GM20000 (cell line): ENCODE measurements around the gene ATF2.

ENCODE experiments used
- DNase-seq: peaks from one replicate; pipeline ENCODE4 v3.0.0; 2012; ENCODE audit warnings: low spot score
- TF ChIP-seq, protein P1 (sequence below): IDR thresholded peaks from 2 replicates; pipeline ENCODE4 v1.5.1; 2012; ENCODE audit warnings: mild to moderate bottlenecking, control low read depth; ENCODE audit errors: extremely low read depth, missing control alignments

ATF2 gene

DNA sequence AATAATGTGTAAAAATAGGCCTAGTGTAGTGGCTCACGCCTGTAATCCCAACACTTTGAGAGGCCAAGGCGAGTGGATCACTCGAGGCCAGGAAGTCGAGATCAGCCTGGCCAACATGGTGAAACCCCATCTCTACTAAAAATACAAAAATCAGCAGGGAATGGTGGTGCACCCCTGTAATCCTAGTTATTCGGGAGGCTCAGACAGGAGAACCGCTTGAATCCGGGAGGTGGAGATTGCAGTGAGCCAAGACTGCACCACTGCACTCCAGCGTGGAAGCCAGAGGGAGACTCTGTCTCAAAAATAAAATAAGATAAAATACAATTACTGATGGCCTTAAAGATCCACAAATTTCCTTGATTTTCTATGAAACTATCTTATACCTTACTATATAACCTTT, 3.8 kb downstream of the ATF2 start:
- DNase-seq = no peak
- TF ChIP-seq, protein P1, sequence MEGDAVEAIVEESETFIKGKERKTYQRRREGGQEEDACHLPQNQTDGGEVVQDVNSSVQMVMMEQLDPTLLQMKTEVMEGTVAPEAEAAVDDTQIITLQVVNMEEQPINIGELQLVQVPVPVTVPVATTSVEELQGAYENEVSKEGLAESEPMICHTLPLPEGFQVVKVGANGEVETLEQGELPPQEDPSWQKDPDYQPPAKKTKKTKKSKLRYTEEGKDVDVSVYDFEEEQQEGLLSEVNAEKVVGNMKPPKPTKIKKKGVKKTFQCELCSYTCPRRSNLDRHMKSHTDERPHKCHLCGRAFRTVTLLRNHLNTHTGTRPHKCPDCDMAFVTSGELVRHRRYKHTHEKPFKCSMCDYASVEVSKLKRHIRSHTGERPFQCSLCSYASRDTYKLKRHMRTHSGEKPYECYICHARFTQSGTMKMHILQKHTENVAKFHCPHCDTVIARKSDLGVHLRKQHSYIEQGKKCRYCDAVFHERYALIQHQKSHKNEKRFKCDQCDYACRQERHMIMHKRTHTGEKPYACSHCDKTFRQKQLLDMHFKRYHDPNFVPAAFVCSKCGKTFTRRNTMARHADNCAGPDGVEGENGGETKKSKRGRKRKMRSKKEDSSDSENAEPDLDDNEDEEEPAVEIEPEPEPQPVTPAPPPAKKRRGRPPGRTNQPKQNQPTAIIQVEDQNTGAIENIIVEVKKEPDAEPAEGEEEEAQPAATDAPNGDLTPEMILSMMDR = no peak

DNA sequence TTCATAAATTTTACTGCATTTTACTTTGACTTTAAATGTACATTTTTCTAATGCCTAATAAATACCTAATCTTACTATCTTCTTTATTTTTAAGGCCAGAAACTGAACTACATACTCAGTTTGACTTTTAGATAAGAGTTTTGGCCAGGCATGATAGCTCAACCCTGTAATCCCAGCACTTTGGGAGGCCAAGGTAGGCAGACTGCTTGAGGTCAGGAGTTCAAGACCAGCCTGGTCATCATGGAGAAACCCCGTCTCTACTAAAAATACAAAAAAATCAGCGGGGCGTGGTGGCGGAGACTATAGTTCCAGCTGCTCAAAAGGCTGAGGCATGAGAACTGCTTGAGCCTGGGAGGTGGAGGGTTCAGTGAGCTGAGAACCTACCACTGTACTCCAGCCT, 9.1 kb downstream of the ATF2 start:
- TF ChIP-seq, protein P1 = no peak
- no peak for DNase-seq

DNA sequence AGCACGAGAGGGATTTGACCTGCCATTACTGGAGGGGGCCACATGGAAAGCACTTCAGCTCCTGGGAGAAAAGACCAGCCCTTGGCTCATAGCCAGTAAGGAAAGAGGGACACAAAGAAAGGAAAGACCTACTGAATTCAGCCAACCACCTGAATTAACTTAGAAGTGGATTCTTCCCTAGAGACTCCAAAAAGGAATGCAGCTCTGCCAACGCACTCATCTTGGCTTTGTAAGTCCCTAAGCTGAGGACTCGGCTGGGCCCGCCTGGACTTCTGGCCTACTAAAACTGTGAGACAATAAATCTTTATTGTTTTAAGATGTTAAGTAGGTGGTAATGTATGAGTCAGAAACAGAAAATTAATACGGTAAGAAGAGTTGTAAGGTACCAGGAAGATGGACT, 11.5 kb downstream of the ATF2 start:
- TF ChIP-seq, protein P1 = no peak
- DNase-seq = no peak

DNA sequence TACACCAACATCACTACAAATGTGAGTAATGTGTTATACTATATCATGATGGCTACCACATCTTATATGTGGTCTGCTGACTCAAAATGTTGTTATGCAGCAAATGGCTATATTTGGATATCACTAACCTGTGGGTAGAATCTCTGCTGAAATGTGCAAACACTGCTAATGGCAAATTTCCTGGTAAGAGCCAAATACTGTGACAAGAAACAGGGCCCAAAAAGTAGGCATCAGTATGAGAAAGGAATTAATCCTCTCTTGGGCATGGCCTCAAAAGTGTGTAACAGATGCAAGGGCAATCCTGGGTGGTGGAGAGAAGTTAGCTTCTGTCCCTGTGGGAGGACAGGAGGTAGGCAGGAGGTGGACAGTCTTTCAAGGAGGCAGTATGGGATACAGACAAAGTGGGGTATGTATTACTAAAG, 13.3 kb downstream of the ATF2 start:
- peak; percentile 22 for DNase-seq

DNA sequence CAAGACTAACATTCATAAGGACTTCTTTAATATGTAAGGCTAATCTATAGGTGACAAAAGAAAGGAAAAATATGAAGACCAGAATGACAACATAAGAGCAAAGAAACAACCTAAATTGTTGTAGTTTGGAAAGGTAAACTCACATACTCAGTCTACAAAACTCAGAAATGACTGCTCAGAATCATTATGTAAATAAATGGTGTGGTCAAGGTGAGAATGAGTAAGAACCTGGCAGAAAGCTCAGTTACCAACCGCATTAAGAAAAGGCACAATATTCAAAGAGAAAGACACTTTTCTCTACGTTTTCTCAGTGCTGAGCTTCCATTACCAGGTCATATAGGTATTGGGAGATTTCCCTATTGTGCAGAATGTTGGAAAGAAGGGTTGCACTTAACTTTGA, 15.8 kb downstream of the ATF2 start:
- no peak for DNase-seq
- TF ChIP-seq, protein P1 = no peak

More for the DNA sequence above, 13.3 kb downstream of the ATF2 start:
- TF ChIP-seq, protein P1 = no peak

DNA sequence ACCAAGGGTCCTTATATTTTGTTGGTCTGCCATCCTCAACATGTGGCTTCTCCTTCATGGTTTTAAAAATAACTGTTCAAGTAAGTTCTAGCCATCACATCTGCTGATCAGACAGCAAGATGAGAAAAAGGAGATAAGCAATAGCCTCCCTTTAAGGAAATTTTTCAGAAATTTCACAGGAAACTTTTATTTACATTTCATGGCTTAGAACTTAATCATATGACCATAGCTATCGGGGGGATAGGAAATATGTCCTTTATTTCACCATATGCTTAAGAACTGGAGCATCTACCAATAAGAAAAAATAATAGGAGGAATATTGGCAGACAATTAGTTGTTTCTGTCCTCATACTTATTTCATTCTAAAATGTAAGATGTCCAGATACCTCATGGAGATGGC, 16.2 kb downstream of the ATF2 start:
- DNase-seq = no peak
- TF ChIP-seq, protein P1 = no peak

DNA sequence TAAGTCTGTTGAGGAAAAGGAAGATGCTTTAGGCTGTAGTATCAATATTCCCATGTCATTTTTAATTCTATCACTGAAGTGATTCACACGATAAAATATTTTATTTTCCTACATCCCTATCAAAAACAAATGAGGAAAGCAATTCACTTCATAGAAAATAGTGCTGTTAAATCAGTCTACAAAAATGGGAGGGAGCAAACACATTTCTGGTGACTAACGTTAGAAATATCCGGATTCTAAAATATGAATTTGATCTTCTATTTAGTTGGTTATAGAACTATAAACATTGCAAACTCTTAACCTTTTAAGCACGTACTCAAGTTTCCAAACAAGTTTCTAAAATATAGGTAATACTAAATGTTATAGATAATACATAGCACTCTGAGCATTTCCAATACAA, 20.8 kb downstream of the ATF2 start:
- no peak for DNase-seq
- TF ChIP-seq, protein P1 = no peak
